K562 (cell line): ENCODE results near the gene SCAMP3. TPM values are rescaled to one million over a fixed set of nuclear protein-coding genes. Genes with fewer than 3 reads are reported as not detected.

Experiments used
- ATAC-seq: fragments of 200-7000 bp; cut with Tn5 transposase; 3 replicates; pipeline ENCODE4 v1.9.1; 2020; ENCODE audit warnings: moderate library complexity
- BruUV-seq: library from RNA; stranded (reverse); fragments of 400-500 nt; replicated peaks from 2 replicates; lab custom pipeline; 2021; lab: Mats Ljungman, UMichigan
- CTCF ChIA-PET: fragments of 300-600 bp; formaldehyde crosslinking; extraction: SDS; loops from one replicate; lab custom pipeline; 2021; ENCODE audit warnings: low intra/inter-chr PET ratio; lab: Yijun Ruan, JAX
- POLR2A ChIA-PET: fragments of 300-600, 350-650 bp; sonication (Branson Sonifier 250); formaldehyde crosslinking; extraction: SDS; loops from one replicate; lab custom pipeline; 2021; ENCODE audit warnings: antibody characterized with exemption, inconsistent platforms; lab: Yijun Ruan, JAX
- DNase-seq, 4 experiments: peaks; one replicate each; pipeline versions ENCODE4 v3.0.0 to v3.0.0-alpha.2; 2011 to 2018; ENCODE audit warnings: low spot score in 3 of 4, mixed read lengths in 3 of 4; ENCODE audit errors: extremely low read depth in 1 of 4
- FAIRE-seq: peaks from 2 replicates; lab custom pipeline; 2011; peaks lifted over from hg19 to GRCh38; lab: Jason Lieb, UNC
- H2AFZ ChIP-seq: 2 replicates; pipeline ENCODE4 v1.6.0; 2011; ENCODE audit warnings: low read depth, low read length, control low read depth, inconsistent platforms
- H3K27ac ChIP-seq: fragments of 200-600 bp; 3 replicates; pipeline ENCODE4 v1.8.0; 2011; ENCODE audit warnings: low read depth, mild to moderate bottlenecking, control low read depth, inconsistent platforms, low read length, moderate library complexity, mixed read lengths; ENCODE audit errors: extremely low read depth
- H3K27me3 ChIP-seq, 2 experiments: fragments of 300-600 bp in 1 of 2; 2 replicates in 1 of 2; 3 replicates in 1 of 2; pipeline versions ENCODE4 v1.6.0 to v1.8.0; 2011; ENCODE audit warnings: inconsistent platforms in 2 of 2, low read length in 2 of 2, mild to moderate bottlenecking in 1 of 2, mixed read lengths in 1 of 2, moderate library complexity in 1 of 2; ENCODE audit not compliant: control insufficient read depth in 2 of 2, insufficient read depth in 2 of 2
- H3K36me3 ChIP-seq: fragments of 300-600 bp; 3 replicates; pipeline ENCODE4 v1.8.0; 2011; ENCODE audit warnings: mild to moderate bottlenecking, low read length, inconsistent platforms; ENCODE audit not compliant: control insufficient read depth, insufficient read depth
- H3K4me1 ChIP-seq, 2 experiments: fragments of 200-600 bp in 1 of 2; replicated peaks in 1 of 2; 2 replicates in 1 of 2; 3 replicates in 1 of 2; pipeline versions ENCODE4 v1.5.1 to v1.8.0; 2011; ENCODE audit warnings: inconsistent platforms in 2 of 2, low read length in 2 of 2, mild to moderate bottlenecking in 1 of 2, mixed read lengths in 1 of 2, moderate library complexity in 1 of 2; ENCODE audit not compliant: control insufficient read depth in 2 of 2, insufficient read depth in 2 of 2
- H3K4me2 ChIP-seq: 2 replicates; pipeline ENCODE4 v1.6.1; 2011; ENCODE audit warnings: low read length, control low read depth, inconsistent platforms, mixed read lengths; ENCODE audit not compliant: insufficient read depth
- H3K4me3 ChIP-seq: fragments of 200-600 bp; sonication (generic), shearing (Covaris generic); 2 replicates; pipeline ENCODE4 v1.5.1; 2016; ENCODE audit warnings: control low read depth, inconsistent platforms
- H3K79me2 ChIP-seq: fragments of 200-600 bp; 3 replicates; pipeline ENCODE4 v1.8.0; 2011; ENCODE audit warnings: low read length, inconsistent platforms; ENCODE audit not compliant: control insufficient read depth, insufficient read depth
- H3K9ac ChIP-seq, 2 experiments: 2 replicates each; pipeline versions ENCODE4 v1.6.0 to v1.6.1; 2011; ENCODE audit warnings: low read depth in 2 of 2, low read length in 2 of 2, control low read depth in 1 of 2, inconsistent platforms in 1 of 2, mild to moderate bottlenecking in 1 of 2, mixed read lengths in 1 of 2; ENCODE audit not compliant: insufficient read depth in 1 of 2
- H3K9me1 ChIP-seq: one replicate; pipeline ENCODE4 v1.6.0; 2011; ENCODE audit warnings: inconsistent platforms, mild to moderate bottlenecking, low read length, moderate library complexity; ENCODE audit not compliant: control insufficient read depth, insufficient read depth
- H3K9me3 ChIP-seq: replicated peaks from 2 replicates; pipeline ENCODE4 v1.5.1; 2011; ENCODE audit warnings: low read depth, low read length, inconsistent platforms; ENCODE audit not compliant: control insufficient read depth, insufficient read depth
- H4K20me1 ChIP-seq: replicated peaks from 2 replicates; pipeline ENCODE4 v1.6.1; 2011; ENCODE audit warnings: low read length, inconsistent platforms, mixed read lengths; ENCODE audit not compliant: control insufficient read depth, insufficient read depth
- HCFC1 ChIP-seq: IDR thresholded peaks from 2 replicates; pipeline ENCODE4 v1.6.1; 2012; ENCODE audit warnings: low read depth, low read length, improper control_type of control experiment
- MTA2 ChIP-seq: fragments of 450-650 bp; IDR thresholded peaks from 2 replicates; pipeline ENCODE4 v1.6.1; 2016; ENCODE audit warnings: low read depth
- RBFOX2 ChIP-seq: fragments of 200-400 bp; formaldehyde crosslinking; IDR thresholded peaks from 2 replicates; pipeline ENCODE4 v1.6.1; 2017; ENCODE audit warnings: low read depth, mild to moderate bottlenecking, low read length, moderate library complexity
- XRCC4 ChIP-seq: IDR thresholded peaks from one replicate; pipeline ENCODE4 v1.6.1; 2011; ENCODE audit not compliant: insufficient read depth, insufficient read length; ENCODE audit errors: extremely low read depth
- ZFPM2 ChIP-seq: fragments of 250-450 bp; sonication (Bioruptor Pico); IDR thresholded peaks from 2 replicates; pipeline ENCODE4 v1.5.1; 2022; ENCODE audit warnings: mild to moderate bottlenecking
- WGBS: fragments of 100-300 bp; shearing (Covaris generic); methylation state at CpG from one replicate; pipeline ENCODE4 v1.1.6; 2016; ENCODE audit warnings: low coverage, mixed read lengths; ENCODE audit not compliant: insufficient coverage; ENCODE audit errors: missing lambda C conversion rate; 5-methylcytosine and 5-hydroxymethylcytosine counted together
- in situ Hi-C: fragments of 300-500 bp; cut with MboI; formaldehyde crosslinking; loops from 4 replicates; pipeline ENCODE4 v1.15.0; 2018; ENCODE audit warnings: inconsistent platforms, mixed read lengths
- intact Hi-C: fragments of 100-400 bp; cut with micrococcal nuclease; formaldehyde crosslinking; loops from 2 replicates; pipeline ENCODE4 v1.14.2; 2022
- polyA plus RNA-seq, 8 experiments: library from polyadenylated mRNA; depleted of rRNA in 4 of 8; stranded (reverse) in 5 of 8; unstranded in 3 of 8; fragments of >200 nt; fragmentation: Nextera tagmentation in 2 of 8; fragmentation: Illumina TruSeq in 1 of 8; extraction: Ambion mirVana in 2 of 8; extraction: Trizol in 1 of 8; gene quantifications; 2 replicates each; pipeline versions ENCODE4 v1.2.1 to v1.2.3, GENCODE V29; 2011 to 2014; ENCODE audit warnings: inconsistent platforms in 1 of 8, missing spikeins in 1 of 8
- total RNA-seq, 7 experiments: library from RNA; depleted of rRNA in 6 of 7; stranded (reverse); fragments of >200 nt in 6 of 7; fragmentation: Illumina TruSeq in 2 of 7; extraction: Trizol in 2 of 7; gene quantifications; 2 replicates each; pipeline versions ENCODE4 v1.2.1 to v1.2.3, GENCODE V29; 2011 to 2021; ENCODE audit warnings: low replicate concordance in 1 of 7
- TF ChIP-seq, protein P1 (sequence below): fragments of 250-450 bp; sonication (Bioruptor Pico); IDR thresholded peaks from 2 replicates; pipeline ENCODE4 v1.5.0; 2021
- TF ChIP-seq, protein P2 (sequence below): IDR thresholded peaks from 3 replicates; pipeline ENCODE4 v1.6.1; 2011; ENCODE audit warnings: borderline replicate concordance, mild to moderate bottlenecking; ENCODE audit not compliant: insufficient read length, insufficient read depth
- TF ChIP-seq, protein P3 (sequence below): IDR thresholded peaks from 2 replicates; pipeline ENCODE4 v1.6.1; 2014; ENCODE audit warnings: antibody characterized with exemption
- TF ChIP-seq, protein P4 (sequence below), 2 experiments: IDR thresholded peaks; 2 replicates each; pipeline ENCODE4 v1.6.1; 2011; ENCODE audit warnings: borderline replicate concordance in 1 of 2, control low read depth in 1 of 2, low read depth in 1 of 2, low read length in 1 of 2, mild to moderate bottlenecking in 1 of 2, mixed read lengths in 1 of 2, moderate library complexity in 1 of 2; ENCODE audit not compliant: insufficient read depth in 1 of 2, insufficient read length in 1 of 2, poor library complexity in 1 of 2, severe bottlenecking in 1 of 2; ENCODE audit errors: extremely low read depth in 1 of 2
- TF ChIP-seq, protein P5 (sequence below): fragments of 250-450 bp; sonication (Bioruptor Pico); IDR thresholded peaks from 2 replicates; pipeline ENCODE4 v1.8.0; 2021; ENCODE audit warnings: moderate library complexity, mild to moderate bottlenecking, inconsistent platforms
- TF ChIP-seq, protein P6 (sequence below): fragments of 450-650 bp; IDR thresholded peaks from 2 replicates; pipeline ENCODE4 v1.6.1; 2016; ENCODE audit warnings: mild to moderate bottlenecking

The SCAMP3 gene
- total and polyA plus RNA-seq, 9 of the 15 experiments (the other 6 are each of a cell fraction or from before 2014, with no cell fraction given): 14.2 to 131 (median 86.1) TPM

DNA sequence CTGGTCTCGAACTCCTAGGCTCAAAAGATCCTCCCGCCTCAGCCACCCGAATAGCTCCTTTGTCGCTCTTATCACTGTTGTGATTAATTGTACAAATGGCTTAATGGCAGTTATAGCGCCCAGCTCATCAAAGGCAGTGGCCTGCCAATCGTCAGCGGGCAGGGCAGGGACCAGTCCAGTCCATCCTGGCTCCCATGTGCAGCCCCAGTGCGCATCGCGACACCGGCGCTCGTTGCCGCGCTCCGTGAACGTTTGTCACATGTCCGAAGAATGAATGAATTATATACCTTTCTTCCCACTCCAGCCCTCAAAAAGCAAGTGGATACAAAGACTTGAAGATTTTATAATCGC is 35.3 kb downstream of the SCAMP3 start (continued):
- TF ChIP-seq, protein P1, sequence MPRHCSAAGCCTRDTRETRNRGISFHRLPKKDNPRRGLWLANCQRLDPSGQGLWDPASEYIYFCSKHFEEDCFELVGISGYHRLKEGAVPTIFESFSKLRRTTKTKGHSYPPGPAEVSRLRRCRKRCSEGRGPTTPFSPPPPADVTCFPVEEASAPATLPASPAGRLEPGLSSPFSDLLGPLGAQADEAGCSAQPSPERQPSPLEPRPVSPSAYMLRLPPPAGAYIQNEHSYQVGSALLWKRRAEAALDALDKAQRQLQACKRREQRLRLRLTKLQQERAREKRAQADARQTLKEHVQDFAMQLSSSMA (CRISPR knock-in tag): peak; percentile 69; the same call in 1 of the 2 replicates
- TF ChIP-seq HCFC1: 0 out of 2 replicates have a peak, but pooled peaks have one; percentile 5

DNA sequence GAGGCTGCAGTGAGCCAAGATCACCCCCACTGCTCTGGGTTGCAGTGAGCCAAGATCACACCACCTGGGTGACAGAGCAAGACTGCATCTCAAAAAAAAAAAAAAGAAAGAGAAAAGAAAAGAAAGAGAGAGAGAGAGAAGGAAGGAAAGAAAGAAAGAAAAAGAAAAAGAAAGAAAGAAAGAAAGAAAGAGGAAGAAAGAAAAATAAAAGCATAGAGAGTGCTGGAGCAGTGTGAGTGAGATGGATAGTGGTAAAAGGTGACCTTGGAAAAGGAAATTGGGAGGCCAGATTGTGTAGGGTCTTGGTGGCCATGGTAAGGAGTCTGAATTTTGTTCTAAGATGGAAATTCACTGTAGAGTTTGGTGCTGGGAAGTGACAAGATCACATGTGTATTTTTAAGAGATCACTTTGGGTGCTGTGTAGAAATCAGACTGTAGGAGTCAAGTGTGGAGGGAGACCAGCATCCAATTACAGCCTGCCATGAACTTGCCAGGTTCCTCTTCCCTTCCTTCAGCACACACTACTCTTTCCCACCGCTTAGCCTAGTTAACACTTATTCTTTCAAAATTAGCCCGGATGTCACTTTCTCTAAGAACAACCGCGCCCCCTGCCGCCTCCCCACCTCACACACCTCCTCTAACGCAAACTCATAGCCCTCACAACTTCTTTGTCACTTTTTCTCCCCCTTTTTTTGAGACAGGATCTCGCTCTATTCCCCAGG is 35.8 kb downstream of the SCAMP3 start:
- Histone ChIP-seq H3K4me1 (peaks cover 30 to 48% of the 10 kb centered on the region in 2 experiments), H3K4me2 (peak overlapping the region; percentile 81), H3K9me3 (no peaks in the 10 kb centered on the region), H3K27ac (peak overlapping the region; percentile 86), H3K9ac (peak overlapping the region; percentile 83 to 96), H3K4me3 (peak overlapping the region; percentile 51), H3K27me3 (no peaks in the 10 kb centered on the region), H3K36me3 (no peaks in the 10 kb centered on the region; the same call in 2 of the 3 replicates), H4K20me1 (no peaks in the 10 kb centered on the region), H3K9me1 (no peaks in the 10 kb centered on the region), H2AFZ (peak overlapping the region; percentile 51), H3K79me2 (peaks cover 27% of the 10 kb centered on the region)
- in situ Hi-C loops: no loop called here
- intact Hi-C loops: loop anchor here (1.0 kb wide), 2 partner anchors 19 to 50 kb away; partner anchors contain the start of gene THBS3
- BruUV-seq: no TSS peak
- FAIRE-seq (peak; percentile 84), DNase-seq (peak; percentile 69 to 91 (median 74)), ATAC-seq (peak; percentile 79)
- 0% methylated on average over 7 of the region's 7 CpGs for WGBS
- CTCF ChIA-PET: interaction anchor here (0.9 to 3.2 kb wide), 4 partner anchors 15 to 50 kb away, joined by 3 to 31 read pairs (median 10); partner anchors contain the start of genes MTX1 and THBS3
- POLR2A ChIA-PET: interaction anchor here (0.6 to 1.9 kb wide), 5 partner anchors 19 to 240 kb away, joined by 3 to 7 read pairs (median 4); no protein-coding TSS in a partner anchor
- TF ChIP-seq RBFOX2: no peak
- TF ChIP-seq, protein P2, sequence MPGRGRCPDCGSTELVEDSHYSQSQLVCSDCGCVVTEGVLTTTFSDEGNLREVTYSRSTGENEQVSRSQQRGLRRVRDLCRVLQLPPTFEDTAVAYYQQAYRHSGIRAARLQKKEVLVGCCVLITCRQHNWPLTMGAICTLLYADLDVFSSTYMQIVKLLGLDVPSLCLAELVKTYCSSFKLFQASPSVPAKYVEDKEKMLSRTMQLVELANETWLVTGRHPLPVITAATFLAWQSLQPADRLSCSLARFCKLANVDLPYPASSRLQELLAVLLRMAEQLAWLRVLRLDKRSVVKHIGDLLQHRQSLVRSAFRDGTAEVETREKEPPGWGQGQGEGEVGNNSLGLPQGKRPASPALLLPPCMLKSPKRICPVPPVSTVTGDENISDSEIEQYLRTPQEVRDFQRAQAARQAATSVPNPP: no peak
- TF ChIP-seq, protein P3, sequence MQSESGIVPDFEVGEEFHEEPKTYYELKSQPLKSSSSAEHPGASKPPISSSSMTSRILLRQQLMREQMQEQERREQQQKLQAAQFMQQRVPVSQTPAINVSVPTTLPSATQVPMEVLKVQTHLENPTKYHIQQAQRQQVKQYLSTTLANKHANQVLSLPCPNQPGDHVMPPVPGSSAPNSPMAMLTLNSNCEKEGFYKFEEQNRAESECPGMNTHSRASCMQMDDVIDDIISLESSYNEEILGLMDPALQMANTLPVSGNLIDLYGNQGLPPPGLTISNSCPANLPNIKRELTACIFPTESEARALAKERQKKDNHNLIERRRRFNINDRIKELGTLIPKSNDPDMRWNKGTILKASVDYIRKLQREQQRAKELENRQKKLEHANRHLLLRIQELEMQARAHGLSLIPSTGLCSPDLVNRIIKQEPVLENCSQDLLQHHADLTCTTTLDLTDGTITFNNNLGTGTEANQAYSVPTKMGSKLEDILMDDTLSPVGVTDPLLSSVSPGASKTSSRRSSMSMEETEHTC: no peak
- no peak; the same call in 1 of the 2 replicates for TF ChIP-seq MTA2
- TF ChIP-seq, protein P4, sequence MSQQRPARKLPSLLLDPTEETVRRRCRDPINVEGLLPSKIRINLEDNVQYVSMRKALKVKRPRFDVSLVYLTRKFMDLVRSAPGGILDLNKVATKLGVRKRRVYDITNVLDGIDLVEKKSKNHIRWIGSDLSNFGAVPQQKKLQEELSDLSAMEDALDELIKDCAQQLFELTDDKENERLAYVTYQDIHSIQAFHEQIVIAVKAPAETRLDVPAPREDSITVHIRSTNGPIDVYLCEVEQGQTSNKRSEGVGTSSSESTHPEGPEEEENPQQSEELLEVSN (IDR thresholded peaks at IDR 0.05; ENCODE audit: borderline replicate concordance in 1 of 2, extremely low read depth in 1 of 2, insufficient read depth in 1 of 2, insufficient read length in 1 of 2, low read depth in 1 of 2, low read length in 1 of 2, poor library complexity in 1 of 2, severe bottlenecking in 1 of 2): no peak
- no peak for TF ChIP-seq ZFPM2 (CRISPR knock-in tag)
- no peak for TF ChIP-seq XRCC4
- TF ChIP-seq, protein P5, sequence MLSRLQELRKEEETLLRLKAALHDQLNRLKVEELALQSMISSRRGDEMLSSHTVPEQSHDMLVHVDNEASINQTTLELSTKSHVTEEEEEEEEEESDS (CRISPR knock-in tag): no peak
- TF ChIP-seq, protein P6, sequence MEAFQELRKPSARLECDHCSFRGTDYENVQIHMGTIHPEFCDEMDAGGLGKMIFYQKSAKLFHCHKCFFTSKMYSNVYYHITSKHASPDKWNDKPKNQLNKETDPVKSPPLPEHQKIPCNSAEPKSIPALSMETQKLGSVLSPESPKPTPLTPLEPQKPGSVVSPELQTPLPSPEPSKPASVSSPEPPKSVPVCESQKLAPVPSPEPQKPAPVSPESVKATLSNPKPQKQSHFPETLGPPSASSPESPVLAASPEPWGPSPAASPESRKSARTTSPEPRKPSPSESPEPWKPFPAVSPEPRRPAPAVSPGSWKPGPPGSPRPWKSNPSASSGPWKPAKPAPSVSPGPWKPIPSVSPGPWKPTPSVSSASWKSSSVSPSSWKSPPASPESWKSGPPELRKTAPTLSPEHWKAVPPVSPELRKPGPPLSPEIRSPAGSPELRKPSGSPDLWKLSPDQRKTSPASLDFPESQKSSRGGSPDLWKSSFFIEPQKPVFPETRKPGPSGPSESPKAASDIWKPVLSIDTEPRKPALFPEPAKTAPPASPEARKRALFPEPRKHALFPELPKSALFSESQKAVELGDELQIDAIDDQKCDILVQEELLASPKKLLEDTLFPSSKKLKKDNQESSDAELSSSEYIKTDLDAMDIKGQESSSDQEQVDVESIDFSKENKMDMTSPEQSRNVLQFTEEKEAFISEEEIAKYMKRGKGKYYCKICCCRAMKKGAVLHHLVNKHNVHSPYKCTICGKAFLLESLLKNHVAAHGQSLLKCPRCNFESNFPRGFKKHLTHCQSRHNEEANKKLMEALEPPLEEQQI: no peak
